ENCODE data around the gene NUDT15.
"Not testable (repeated sequence)": the region's sequence is repeated elsewhere in the genome, so short reads cannot be mapped to it uniquely, and the experiment has no call there.

NUDT15 gene

DNA sequence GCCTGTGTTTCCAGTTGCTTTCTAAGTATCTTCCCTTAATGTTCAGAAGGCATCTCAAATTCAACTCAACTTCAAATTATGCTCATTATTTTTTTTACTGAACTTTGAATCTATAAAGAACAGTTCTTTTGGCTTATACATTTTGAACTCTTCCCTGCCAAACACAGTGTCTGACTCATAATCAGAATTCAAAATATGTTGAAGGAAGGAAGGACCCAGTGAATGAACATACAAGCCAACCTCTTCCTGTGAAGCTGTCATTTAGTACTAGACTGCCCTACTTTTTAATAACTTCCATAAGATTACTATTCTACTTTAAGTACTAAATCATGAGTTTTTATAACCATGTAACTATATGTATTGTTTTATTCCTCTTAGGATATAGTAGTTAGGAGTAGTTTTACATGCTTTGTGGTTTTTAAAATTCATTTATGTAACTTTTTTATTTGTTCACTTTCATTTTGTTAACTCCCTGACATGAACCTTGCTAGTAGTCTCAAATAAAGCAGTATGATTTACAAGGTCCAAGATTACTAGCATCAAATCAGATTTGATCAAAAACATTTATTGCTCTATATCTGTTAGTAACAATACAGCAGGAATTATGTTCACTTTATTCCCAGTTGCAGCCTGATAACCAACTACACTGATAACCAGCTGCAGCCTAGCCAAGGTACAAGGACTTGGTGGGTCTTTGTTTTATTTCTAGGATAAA is 6.4 kb downstream of the NUDT15 start:
- no peak for DNase-seq

DNA sequence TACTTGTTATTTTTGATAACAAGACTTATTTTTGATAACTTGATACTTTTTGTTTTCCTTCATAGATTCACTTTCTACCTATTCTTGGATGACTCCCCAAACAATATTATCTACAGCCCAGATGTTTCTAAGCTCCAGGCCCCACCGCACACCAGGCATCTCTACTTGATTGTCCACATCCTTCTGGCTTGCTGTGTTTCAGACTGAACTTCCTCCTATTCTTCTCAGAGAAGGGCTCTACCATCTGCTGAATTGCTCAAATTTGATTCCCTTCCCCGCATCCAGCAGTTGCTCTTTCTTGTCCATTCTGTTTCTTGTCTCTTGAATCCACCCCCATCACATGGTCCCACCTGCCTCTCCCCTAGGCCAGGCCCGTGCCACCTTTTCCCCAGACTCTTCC is 13.0 kb downstream of the NUDT15 start:
- no peak for DNase-seq

GRCh38 chr13:48054601-48055000 is 17.1 kb downstream of the NUDT15 start:
- no peak for DNase-seq

DNA sequence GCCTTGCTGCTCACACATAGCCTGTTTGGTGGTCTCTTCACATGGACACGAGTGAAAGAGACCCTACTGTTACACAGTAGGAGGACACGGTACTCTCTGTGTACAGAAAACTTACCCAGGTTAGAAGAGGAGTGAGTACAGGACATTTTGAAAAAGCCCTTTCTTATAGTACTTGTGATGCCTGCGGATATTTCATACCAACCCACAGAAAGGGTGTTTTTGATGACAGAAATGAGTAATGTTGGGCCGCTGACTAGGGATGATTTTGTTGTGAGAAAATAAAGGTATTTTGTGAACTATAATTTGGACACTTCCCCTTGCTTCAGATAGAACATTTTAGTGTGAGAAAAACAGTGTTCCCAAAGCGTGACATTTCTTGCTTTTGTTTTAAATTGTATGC is 18.2 kb downstream of the NUDT15 start:
- DNase-seq = no peak

DNA sequence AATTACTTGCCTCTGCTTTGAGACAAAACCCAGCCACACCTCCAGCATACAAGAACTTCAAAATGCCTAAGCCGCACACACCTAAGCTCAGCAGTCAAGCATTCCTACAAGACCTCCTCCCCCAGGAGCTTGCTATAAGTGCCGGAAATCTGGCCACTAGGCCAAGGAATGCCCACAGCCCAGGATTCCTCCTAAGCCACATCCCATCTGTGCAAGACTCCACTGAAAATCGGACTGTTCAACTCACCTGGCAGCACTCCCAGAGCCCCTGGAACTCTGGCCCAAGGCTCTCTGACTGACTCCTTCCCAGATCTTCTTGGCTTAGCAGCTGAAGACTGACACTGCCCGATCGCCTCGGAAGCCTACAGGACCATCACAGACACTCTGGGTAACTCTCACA is 21.0 kb downstream of the NUDT15 start:
- DNase-seq = not testable (repeated sequence)

- not testable (repeated sequence) for DNase-seq
Measured at GRCh38 chr13:48059951-48060350, 22.4 kb downstream of the NUDT15 start.

- peak; percentile 94 for DNase-seq
Measured at GRCh38 chr13:48066310-48066989, 28.9 kb downstream of the NUDT15 start.

DNA sequence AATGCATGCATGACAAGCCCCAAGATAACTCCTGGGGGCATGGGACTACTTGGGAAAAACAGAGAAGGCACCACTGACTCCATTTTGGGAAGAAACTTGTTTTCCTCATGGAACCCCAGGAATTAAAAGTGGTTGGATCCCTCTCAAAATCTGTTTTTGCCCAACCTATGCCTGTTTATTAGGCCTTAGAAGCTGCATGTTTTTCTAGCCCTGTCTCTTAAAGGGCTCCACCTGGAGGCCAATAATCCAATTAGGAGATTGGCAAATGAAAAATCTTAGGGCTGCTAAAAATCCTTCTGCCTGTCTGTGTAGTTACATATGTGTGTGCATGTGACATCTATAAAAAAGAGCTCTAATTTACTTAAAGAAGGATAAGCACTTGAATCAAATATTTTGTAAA is 30.5 kb downstream of the NUDT15 start:
- peak; percentile 54 for DNase-seq

- no peak for DNase-seq
Measured at GRCh38 chr13:48068952-48069351, 31.4 kb downstream of the NUDT15 start.

DNA sequence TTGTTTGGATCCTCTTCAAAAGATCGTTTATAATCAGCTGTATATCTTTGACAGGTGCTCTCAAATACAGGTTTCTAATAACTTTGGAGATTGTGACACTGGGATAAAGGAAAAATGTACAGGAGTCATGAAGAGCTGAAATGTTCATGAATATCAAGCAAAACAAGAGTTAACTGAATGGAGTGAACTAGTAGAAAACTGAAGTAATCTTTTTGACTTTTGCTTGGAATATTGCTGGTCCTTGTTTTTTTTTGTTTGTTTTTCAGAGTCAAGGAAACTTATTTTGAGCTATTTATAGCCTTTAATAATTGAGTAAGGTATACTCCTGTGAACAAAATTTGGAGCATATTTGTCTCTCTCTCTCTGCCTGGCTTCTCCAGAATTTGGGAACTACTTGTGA is 32.0 kb downstream of the NUDT15 start:
- no peak for DNase-seq

DNA sequence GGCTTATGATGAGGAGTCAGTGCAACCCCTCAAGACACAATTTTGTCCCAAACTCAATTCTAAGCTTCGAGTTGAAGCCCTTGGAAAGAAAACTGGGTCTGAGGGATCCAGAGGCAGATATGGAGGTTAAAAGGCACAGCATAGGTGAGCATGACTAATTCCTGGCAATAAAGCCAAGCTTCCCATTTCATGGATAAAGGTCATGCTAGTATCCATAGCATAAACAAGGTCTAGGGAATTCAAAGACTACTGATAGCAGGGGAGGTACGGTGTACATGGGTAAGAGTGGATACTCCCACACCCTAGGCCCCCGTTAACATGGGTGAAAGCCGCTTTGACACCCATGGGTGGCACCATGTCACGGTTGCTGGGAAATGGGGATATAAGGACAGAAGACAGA is 33.4 kb downstream of the NUDT15 start:
- no peak for DNase-seq

DNA sequence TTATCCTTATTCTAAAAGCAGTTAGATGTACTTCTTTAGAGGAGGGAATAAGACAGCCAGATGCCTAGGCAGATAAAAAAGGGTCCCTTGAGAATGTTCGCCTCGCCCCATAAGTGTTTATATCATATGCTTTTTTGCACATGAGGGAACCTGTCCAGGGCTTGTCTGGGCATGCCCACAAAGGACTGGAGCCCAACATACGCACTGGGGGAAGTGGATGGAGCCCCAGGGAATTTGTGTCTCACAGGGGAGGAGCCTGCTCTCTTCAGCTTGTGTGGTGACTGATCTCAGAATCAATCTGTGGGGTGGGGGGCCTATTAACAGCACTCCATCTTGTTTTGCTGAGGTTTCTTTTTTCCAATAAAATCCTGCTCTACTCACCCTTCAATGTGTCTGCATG is 34.8 kb downstream of the NUDT15 start:
- no peak for DNase-seq

GRCh38 chr13:48072787-48073186 is 35.3 kb downstream of the NUDT15 start:
- DNase-seq = no peak

- DNase-seq = no peak
Measured at GRCh38 chr13:48074006-48074405, 36.5 kb downstream of the NUDT15 start.

GRCh38 chr13:48078251-48078656 is 40.7 kb downstream of the NUDT15 start:
- peak; percentile 56 for DNase-seq

DNA sequence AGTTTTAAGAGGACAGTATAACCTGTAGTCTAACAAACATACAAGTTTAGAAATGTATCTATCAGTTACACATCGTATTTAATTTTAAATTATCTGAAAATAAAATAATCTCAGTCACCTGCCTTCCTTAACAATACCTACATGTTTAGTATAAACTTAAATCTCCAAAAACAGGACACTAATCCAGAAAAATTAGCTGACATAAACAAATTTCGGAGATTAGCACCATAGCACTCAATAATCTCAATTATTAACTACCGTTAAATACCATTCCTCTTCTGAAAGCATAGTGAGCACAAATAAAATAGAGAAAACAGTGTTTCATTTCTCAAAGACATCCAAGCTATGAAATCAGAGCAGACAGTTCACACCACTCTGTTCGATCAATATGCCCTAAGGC is 44.2 kb downstream of the NUDT15 start:
- no peak for DNase-seq

- DNase-seq = no peak
Measured at GRCh38 chr13:48086272-48086671, 48.7 kb downstream of the NUDT15 start.

- DNase-seq = no peak
Measured at GRCh38 chr13:48093588-48093987, 56.1 kb downstream of the NUDT15 start.

DNA sequence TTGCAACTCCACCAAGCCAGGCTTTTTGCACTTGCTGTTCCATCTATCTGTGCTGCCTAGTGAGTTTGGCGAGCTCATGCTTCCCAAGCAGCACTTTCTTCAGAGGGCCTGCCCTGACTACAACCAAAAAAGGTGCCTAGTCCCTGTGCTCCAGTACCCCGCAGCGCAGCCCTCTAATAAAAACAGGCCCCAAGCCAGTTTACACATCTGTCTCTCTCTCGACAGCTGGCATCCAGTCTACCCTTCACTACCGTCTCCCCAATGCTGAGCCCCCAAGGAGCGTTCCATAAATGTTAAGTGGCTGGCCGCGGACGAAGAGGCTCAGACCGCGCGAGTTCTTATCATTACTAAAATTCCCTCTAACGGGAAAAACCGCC is 56.9 kb downstream of the NUDT15 start:
- peak; percentile 35 for DNase-seq

GRCh38 chr13:48094781-48095502 is 57.4 kb downstream of the NUDT15 start, which contains the start of gene MED4:
TSS of gene MED4 (minus strand) at chr13:48095104. CDS start at chr13:48095078, 26 bp downstream.
- peak; percentile 95 for DNase-seq

GRCh38 chr13:48096670-48097069 is 59.1 kb downstream of the NUDT15 start:
- DNase-seq = no peak
